Neuron (in vitro differentiated cells): ENCODE results near the gene LPP.

Source experiments
- H2AFZ ChIP-seq: one replicate; pipeline ENCODE4 v1.6.1; 2013; ENCODE audit warnings: low read depth, mild to moderate bottlenecking, inconsistent platforms, low read length, moderate library complexity
- H3K27me3 ChIP-seq: one replicate; pipeline ENCODE4 v1.6.1; 2013; ENCODE audit warnings: low read length; ENCODE audit not compliant: insufficient read depth
- H3K36me3 ChIP-seq: one replicate; pipeline ENCODE4 v1.6.1; 2013; ENCODE audit warnings: low read length; ENCODE audit not compliant: insufficient read depth
- H3K4me1 ChIP-seq: one replicate; pipeline ENCODE4 v1.6.1; 2013; ENCODE audit warnings: low read length; ENCODE audit not compliant: insufficient read depth
- H3K4me3 ChIP-seq: 2 replicates; pipeline ENCODE4 v1.5.1; 2013; ENCODE audit warnings: mild to moderate bottlenecking, low read length, moderate library complexity
- H3K9me3 ChIP-seq: one replicate; pipeline ENCODE4 v1.6.1; 2013; ENCODE audit warnings: low read length

LPP gene

DNA sequence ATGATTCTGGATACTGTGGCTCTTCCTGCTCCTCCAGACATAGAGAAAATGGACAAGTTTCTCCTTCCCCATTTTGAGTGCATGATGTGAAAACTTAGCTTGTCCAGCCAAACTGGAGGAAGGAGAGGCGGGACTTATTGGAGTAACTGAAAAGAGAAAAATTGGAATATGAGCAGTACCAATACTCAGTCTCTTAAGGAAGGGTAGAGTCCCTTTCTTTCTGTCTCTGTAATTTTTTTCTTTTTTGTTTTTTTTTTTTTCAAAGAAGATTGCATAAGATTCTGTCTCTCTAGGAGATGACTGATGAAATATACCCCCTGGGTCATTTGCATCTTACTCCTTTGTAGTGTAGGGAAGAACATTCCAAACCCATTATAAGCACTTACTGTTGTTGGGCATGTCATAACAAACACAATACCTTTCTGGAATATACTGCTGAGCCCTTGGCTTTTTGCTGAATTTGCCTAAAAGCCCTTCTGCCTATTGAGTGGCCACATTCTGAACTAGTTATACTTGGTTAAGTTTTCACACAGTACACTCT is 519.8 kb downstream of the LPP start:
- no peaks in the 10 kb centered on the region for H3K36me3 ChIP-seq
- H3K9me3 ChIP-seq, result no peaks in the 10 kb centered on the region
- H2AFZ ChIP-seq, result no peak overlapping the region
- no peak overlapping the region for H3K4me3 ChIP-seq
- no peaks in the 10 kb centered on the region for H3K27me3 ChIP-seq
- peaks cover 6% of the 10 kb centered on the region for H3K4me1 ChIP-seq

DNA sequence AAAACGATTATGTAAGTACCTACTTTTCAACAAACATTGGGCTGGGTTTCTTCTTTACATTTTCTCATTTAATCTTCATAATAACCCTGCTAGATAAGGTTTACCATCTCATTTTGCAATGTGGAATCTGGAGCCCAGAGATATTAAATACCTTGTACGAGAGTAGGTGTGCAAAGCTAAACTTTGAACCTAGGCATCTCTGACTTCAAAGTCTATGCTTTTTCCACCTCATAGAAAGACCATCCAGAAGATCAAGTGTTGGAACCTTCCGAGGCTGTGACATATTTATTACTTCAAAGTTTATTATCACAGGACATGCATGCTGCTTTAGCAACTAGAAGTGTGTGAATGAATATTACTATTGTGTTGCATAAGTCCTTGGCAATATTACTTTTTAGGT is 520.6 kb downstream of the LPP start:
- no peaks in the 10 kb centered on the region for H3K36me3 ChIP-seq

DNA sequence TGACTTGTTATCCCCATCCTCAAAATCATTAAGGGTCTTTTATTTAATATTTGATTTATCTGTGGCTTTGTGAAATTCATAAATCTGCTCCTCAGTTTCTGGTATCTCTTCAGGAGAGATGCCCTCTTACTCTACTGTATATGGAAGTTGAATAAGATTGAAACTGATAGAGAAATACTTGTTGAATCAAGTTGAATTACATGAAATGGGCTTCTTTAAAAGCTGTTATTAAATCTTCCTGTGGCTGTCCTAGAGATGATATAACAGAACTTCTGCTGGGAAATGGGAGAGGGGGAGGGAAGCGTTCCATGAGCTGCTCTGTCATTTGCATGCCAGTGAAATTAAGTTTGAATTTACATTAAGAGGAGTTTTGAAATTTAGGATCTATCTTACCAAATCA is 523.4 kb downstream of the LPP start:
- H3K9me3 ChIP-seq, result no peaks in the 10 kb centered on the region
- no peak overlapping the region for H2AFZ ChIP-seq
- no peaks in the 10 kb centered on the region for H3K36me3 ChIP-seq
- peaks cover 19% of the 10 kb centered on the region for H3K4me1 ChIP-seq
- H3K27me3 ChIP-seq, result no peaks in the 10 kb centered on the region
- H3K4me3 ChIP-seq, result no peak overlapping the region

More for the DNA sequence above, 520.6 kb downstream of the LPP start:
- peaks cover 9% of the 10 kb centered on the region for H3K4me1 ChIP-seq
- no peak overlapping the region for H2AFZ ChIP-seq
- H3K4me3 ChIP-seq, result no peak overlapping the region
- no peaks in the 10 kb centered on the region for H3K27me3 ChIP-seq
- H3K9me3 ChIP-seq, result no peaks in the 10 kb centered on the region

DNA sequence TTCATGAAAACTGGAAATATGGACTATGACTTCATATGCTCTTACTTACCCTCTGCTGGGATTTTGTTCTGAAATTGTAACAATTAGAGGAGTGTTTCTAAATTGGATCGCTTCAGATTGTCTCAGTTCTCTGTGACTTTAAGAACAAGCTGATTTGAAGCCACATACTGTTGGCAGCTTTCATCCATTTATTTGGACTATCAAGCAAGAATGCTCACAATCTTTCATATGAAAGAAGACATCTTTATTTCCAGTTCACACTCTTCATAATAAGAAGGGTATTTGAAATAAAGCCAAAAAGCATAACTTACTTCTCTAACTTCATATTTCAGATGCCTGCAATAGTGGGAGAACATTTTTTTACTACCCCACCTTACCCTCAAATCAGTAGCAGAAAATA is 526.2 kb downstream of the LPP start:
- Histone ChIP-seq H3K4me3 (no peak overlapping the region), H3K4me1 (peaks cover 12% of the 10 kb centered on the region), H3K27me3 (no peaks in the 10 kb centered on the region), H3K36me3 (no peaks in the 10 kb centered on the region), H2AFZ (no peak overlapping the region), H3K9me3 (no peaks in the 10 kb centered on the region)

DNA sequence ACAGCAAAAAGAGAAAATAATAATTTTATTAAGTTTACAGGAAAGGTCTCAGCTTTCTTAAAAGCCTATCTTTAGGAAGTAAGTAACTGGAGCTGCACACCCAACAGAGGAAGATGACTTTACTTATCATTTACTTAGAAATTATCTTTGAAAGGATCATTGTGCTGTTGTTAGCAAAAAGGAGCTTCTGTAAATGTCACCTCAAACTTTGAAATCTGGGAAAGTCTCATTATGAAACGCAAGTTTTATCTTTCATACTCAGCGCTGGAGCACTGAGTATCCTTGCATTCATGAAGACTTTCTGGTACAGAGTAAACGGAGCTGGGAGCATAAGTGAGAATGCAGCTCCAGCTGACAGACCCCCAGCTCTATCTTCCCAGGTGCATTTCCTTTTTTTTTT is 526.6 kb downstream of the LPP start:
- no peak overlapping the region for H3K4me3 ChIP-seq
- no peaks in the 10 kb centered on the region for H3K27me3 ChIP-seq
- H3K36me3 ChIP-seq, result no peaks in the 10 kb centered on the region
- peaks cover 12% of the 10 kb centered on the region for H3K4me1 ChIP-seq
- H2AFZ ChIP-seq, result no peak overlapping the region
- H3K9me3 ChIP-seq, result no peaks in the 10 kb centered on the region

DNA sequence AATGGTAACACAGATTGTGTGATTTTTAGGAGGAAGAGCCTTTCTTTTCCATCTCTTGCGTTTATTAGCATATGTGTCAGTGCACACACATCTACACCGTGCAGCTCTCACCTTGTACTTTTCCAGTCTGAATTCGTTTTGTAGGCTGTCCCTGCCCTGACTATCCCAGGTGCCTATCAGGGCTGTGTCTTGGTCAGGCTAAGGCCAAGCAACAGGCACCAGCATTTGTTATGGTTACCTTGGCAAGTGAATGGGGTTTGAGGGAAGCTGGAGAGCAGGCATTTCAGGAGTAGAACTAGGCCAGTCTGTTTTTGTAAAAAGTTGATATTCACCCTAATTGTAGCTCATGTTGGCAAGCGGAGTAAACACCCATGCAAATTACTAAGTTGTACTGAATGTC is 528.4 kb downstream of the LPP start:
- Histone ChIP-seq H3K27me3 (no peaks in the 10 kb centered on the region), H3K4me3 (no peak overlapping the region), H3K36me3 (no peaks in the 10 kb centered on the region), H3K4me1 (peaks cover 12% of the 10 kb centered on the region), H2AFZ (no peak overlapping the region), H3K9me3 (no peaks in the 10 kb centered on the region)

DNA sequence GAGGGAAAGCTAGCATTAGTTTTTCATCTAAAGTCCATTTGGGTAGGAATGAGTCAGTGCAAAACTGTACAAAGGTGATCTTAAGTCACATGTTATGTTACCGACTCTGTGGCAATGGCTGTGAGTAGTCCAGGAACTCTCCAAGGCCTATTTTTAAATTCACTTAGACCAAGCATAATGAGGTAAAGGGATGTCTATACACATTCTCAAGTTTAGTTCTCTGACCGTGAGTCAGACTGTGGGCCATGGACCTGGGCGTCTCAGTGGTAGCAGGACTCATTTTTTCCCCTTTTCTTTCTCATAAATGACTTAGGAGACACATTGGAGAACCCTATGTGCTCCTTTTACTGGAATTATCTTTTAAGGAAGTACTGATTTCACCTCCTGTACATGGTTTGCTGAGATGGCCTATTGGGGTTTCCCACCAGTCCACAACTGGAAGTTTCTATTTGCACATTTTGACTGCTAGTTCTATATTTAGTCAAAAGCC is 529.1 kb downstream of the LPP start:
- H3K4me3 ChIP-seq, result no peak overlapping the region
- no peaks in the 10 kb centered on the region for H3K9me3 ChIP-seq
- H3K27me3 ChIP-seq, result no peaks in the 10 kb centered on the region
- H2AFZ ChIP-seq, result no peak overlapping the region
- peaks cover 12% of the 10 kb centered on the region for H3K4me1 ChIP-seq
- H3K36me3 ChIP-seq, result no peaks in the 10 kb centered on the region

DNA sequence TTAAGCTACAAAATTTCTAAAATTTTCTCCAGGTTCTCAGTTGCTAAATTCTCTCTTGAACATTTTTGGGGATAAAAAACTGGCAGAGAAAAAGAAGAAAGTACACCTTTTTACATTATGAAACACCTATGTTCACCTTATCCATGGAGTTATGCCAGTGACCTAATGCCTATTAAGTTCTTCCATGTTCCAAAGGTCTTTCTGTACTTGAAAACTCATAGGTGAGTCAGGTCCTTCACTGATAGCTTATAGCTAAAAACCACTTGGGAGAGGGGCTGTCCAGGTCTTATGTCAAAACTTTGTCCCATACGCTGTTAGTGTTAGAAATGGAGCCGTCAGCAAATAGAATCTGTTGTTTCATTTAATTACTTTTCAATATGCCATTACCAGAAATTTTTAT is 530.3 kb downstream of the LPP start:
- no peaks in the 10 kb centered on the region for H3K36me3 ChIP-seq
- no peak overlapping the region for H2AFZ ChIP-seq
- H3K4me1 ChIP-seq, result peaks cover 12% of the 10 kb centered on the region
- no peaks in the 10 kb centered on the region for H3K9me3 ChIP-seq
- no peak overlapping the region for H3K4me3 ChIP-seq
- H3K27me3 ChIP-seq, result no peaks in the 10 kb centered on the region

DNA sequence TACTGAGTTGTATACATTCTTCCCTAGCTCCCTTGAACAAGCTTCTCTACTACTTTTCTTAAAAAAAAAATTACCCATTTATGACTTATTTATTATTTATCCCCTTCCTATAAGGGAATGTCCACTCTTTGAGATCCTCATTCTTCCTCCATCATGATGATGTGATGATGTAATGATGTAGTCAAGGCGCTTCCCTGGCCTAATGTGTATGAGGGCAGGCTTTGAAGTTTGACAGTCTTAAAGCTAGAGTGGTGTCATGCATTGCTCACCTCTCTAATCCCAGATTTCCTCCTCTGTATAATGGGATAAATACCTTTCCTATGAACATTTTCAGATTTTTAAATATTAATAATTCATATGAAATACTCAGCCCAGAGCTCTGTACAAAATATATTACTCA is 531.8 kb downstream of the LPP start:
- Histone ChIP-seq H3K9me3 (no peaks in the 10 kb centered on the region), H3K4me3 (no peak overlapping the region), H2AFZ (no peak overlapping the region), H3K4me1 (no peaks in the 10 kb centered on the region), H3K27me3 (no peaks in the 10 kb centered on the region), H3K36me3 (no peaks in the 10 kb centered on the region)

DNA sequence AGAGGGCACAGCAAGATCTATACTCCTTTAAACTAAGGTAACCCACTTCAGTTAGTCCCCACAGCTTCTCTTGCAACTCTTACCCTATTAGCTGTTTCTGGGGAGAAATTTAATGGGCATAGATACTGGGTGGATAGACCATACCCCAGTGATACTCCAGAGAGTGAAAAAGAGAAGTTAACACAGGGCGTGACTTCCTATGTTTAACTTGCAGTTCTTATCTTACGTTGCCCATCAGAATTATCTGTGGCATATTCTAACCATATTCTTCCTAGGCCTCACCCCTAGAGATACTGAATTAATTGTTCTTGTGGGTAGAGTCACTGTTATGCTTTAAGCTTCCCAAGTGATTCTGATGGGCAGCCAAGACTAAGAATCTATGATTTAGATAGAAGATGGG is 532.4 kb downstream of the LPP start:
- Histone ChIP-seq H3K9me3 (no peaks in the 10 kb centered on the region), H2AFZ (no peak overlapping the region), H3K27me3 (no peaks in the 10 kb centered on the region), H3K4me1 (no peaks in the 10 kb centered on the region), H3K4me3 (no peak overlapping the region), H3K36me3 (no peaks in the 10 kb centered on the region)

DNA sequence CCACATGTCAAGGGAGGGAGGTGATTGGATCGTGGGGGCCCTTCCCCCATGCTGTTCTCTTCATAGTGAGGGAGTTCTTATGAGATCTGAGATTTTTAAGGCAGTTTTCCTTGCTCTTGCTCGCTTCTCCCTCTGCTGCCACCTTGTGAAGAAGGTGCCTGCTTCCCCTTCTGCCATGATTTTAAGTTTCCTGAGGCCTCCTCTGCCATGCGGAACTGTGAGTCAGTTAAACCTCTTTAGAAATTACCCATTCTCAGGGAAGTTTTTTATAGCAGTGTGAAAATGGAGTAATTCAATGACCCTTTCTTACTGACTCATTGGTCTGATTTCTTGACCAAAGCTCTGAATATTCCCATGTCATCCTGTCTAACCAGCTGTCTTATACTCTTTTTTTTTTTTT is 533.4 kb downstream of the LPP start:
- H3K27me3 ChIP-seq, result no peaks in the 10 kb centered on the region
- H3K36me3 ChIP-seq, result no peaks in the 10 kb centered on the region
- no peaks in the 10 kb centered on the region for H3K9me3 ChIP-seq
- H2AFZ ChIP-seq, result no peak overlapping the region
- no peak overlapping the region for H3K4me3 ChIP-seq
- peaks cover 8% of the 10 kb centered on the region for H3K4me1 ChIP-seq

DNA sequence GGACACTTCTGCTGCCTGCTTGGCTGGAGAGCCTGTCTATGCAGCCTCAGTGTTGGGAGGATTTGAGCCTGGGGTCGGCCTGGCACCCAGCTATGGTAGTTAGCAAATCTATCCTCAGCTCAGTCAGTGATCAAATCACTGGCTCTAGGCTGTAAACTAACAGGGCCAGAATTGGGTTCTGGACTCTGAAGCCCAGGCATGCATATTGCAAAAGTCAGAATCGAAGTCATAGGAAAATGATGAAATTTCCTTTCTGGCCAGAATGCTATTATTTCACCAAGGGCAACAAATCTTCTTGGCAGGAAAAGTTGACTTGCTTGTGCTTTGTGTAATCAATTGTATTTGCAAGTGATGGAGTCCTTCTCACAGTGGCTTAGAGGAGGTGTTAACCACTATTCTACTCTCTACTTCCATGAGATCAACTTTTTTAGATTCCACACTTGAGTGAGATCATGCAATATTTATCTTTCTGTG is 535.2 kb downstream of the LPP start:
- Histone ChIP-seq H3K4me1 (peaks cover 8% of the 10 kb centered on the region), H3K9me3 (no peaks in the 10 kb centered on the region), H2AFZ (no peak overlapping the region), H3K36me3 (no peaks in the 10 kb centered on the region), H3K27me3 (no peaks in the 10 kb centered on the region), H3K4me3 (no peak overlapping the region)

DNA sequence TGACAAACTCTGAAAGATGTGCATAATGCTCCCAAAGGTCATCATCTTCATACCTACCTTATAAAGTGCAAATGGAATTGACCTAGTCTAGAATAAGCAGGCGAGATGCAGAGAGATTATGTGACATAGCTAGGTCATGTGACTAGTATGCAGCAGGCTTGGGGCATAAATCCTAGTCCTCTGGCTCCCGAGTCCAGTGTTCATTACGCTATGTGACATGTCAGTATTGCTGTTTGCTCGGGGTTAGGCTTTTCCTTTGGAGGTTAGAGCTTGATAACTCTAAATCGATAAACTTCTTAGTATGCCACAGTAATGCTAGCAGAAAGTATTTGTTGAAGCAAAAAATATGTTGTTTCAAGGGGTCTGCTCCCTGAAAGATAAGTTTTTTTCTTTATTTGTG is 536.1 kb downstream of the LPP start:
- H3K4me3 ChIP-seq, result no peak overlapping the region
- no peak overlapping the region for H2AFZ ChIP-seq
- no peaks in the 10 kb centered on the region for H3K36me3 ChIP-seq
- no peaks in the 10 kb centered on the region for H3K9me3 ChIP-seq
- H3K27me3 ChIP-seq, result no peaks in the 10 kb centered on the region
- H3K4me1 ChIP-seq, result peaks cover 8% of the 10 kb centered on the region

DNA sequence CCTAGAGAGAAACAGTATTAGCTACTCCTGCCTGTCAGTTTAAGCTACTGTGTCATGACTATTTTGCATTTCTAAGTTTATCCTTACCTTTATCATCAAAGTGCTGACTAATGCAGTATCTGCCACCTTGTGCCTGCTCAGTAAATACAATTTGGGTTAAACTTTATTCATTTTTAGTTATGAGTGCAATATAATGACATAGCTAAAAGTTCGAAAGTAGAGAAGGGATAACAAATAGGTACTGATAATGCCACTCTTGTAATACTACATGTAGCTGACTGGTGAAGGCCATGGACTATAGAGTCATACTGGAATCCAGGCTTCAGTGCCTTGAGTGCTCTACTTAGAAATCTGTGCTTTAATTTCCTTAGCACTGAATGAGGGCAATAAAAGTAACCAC is 537.0 kb downstream of the LPP start:
- peaks cover 8% of the 10 kb centered on the region for H3K4me1 ChIP-seq
- no peaks in the 10 kb centered on the region for H3K36me3 ChIP-seq
- no peaks in the 10 kb centered on the region for H3K9me3 ChIP-seq
- H3K27me3 ChIP-seq, result no peaks in the 10 kb centered on the region
- no peak overlapping the region for H2AFZ ChIP-seq
- H3K4me3 ChIP-seq, result no peak overlapping the region
